Gastrocnemius medialis (tissue), 4 donors: ENCODE data around the gene TUFT1. TPM values are rescaled to one million over a fixed set of nuclear protein-coding genes. Genes with fewer than 3 reads are reported as not detected.

Experiments
- ATAC-seq, 2 donors: fragments of 150-250 bp; one replicate each; pipeline ENCODE4 v1.9.1; 2016
- DNase-seq, 2 donors: peaks; one replicate each; pipeline ENCODE4 v3.0.0-alpha.2; 2019
- H3K27ac ChIP-seq, 4 donors: fragments of 200-600 bp; sonication (generic); 1 replicate in 1 of 4; 2 replicates in 3 of 4; pipeline ENCODE4 v1.5.1; 2016 to 2018; ENCODE audit warnings: mild to moderate bottlenecking in 2 of 4, moderate library complexity in 1 of 4
- H3K27me3 ChIP-seq, 3 donors: fragments of 200-600 bp; sonication (generic) in 2 of 3; 1 replicate in 1 of 3; 2 replicates in 2 of 3; pipeline versions ENCODE4 v1.5.1 to v1.6.0; 2016 to 2019; ENCODE audit warnings: mild to moderate bottlenecking in 1 of 3, moderate library complexity in 1 of 3
- H3K36me3 ChIP-seq, 2 donors: fragments of 200-600 bp; sonication (generic) in 1 of 2; one replicate each; pipeline ENCODE4 v1.5.1; 2017 to 2018
- H3K4me1 ChIP-seq, 2 donors: fragments of 200-600 bp; sonication (generic) in 1 of 2; one replicate each; pipeline ENCODE4 v1.5.1; 2016 to 2017; ENCODE audit warnings: mild to moderate bottlenecking in 2 of 2
- H3K4me3 ChIP-seq, 4 donors: fragments of 200-600 bp; sonication (generic) in 3 of 4; 1 replicate in 1 of 4; 2 replicates in 3 of 4; pipeline ENCODE4 v1.5.1; 2016 to 2019; ENCODE audit warnings: mild to moderate bottlenecking in 2 of 4
- H3K9me3 ChIP-seq, 3 donors: fragments of 200-600 bp; sonication (generic) in 2 of 3; 1 replicate in 1 of 3; 2 replicates in 2 of 3; pipeline ENCODE4 v1.5.1; 2016 to 2019
- CTCF ChIP-seq, 5 experiments: fragments of 450-650 bp in 3 of 5; fragments of 200-600 bp in 2 of 5; sonication (generic) in 2 of 5; IDR thresholded peaks in 4 of 5; conservative IDR thresholded peaks in 1 of 5; 1 replicate in 4 of 5; 2 replicates in 1 of 5; pipeline ENCODE4 v1.5.1; 2016 to 2019; ENCODE audit warnings: antibody characterized with exemption in 5 of 5, mild to moderate bottlenecking in 3 of 5, moderate library complexity in 3 of 5
- POLR2A ChIP-seq, 2 donors: fragments of 450-650 bp; IDR thresholded peaks; one replicate each; pipeline ENCODE4 v1.6.1; 2017; ENCODE audit warnings: antibody characterized with exemption in 2 of 2, mild to moderate bottlenecking in 2 of 2, moderate library complexity in 2 of 2
- in situ Hi-C, 4 donors: fragments of 200-750 bp; cut with MboI; loops; one replicate each; pipeline versions ENCODE4 v1.15.0 to v1.8.0; 2017; ENCODE audit warnings: low sequenced_read_pairs in 4 of 4
- intact Hi-C: fragments of 100-400 bp; cut with DNase I; formaldehyde crosslinking; loops from one replicate; pipeline ENCODE4 v1.15.1; 2023; ENCODE audit warnings: low total_unique reads
- total RNA-seq, 4 donors: library from RNA; depleted of rRNA; stranded (reverse); fragments of >200 nt; gene quantifications; one replicate each; pipeline versions ENCODE4 v1.1.0 to v1.2.3, GENCODE V29; 2016

Gene TUFT1
- total RNA-seq, 4 donors from 2014 or later, result 1.2 to 4.0 (median 2.7) TPM

GRCh38 chr1:151540982-151541377, 871 bp downstream of the TUFT1 start:
- DNase-seq (no peak), ATAC-seq (no peak)
- in situ Hi-C loops (loop anchor here in 1 of 4 donors (25.0 kb wide), 1 partner anchor 104 kb away; no protein-coding TSS in a partner anchor), intact Hi-C loops (loop anchor here (1.0 to 5.0 kb wide), 3 partner anchors 70 to 291 kb away; partner anchors contain the start of gene RORC)
- no peaks in the 10 kb centered on the region for H3K36me3 ChIP-seq
- peaks cover 4 to 19% of the 10 kb centered on the region in 2 donors for H3K4me1 ChIP-seq
- no peaks in the 10 kb centered on the region for H3K27me3 ChIP-seq
- no peaks in the 10 kb centered on the region for H3K9me3 ChIP-seq
- peak overlapping the region; percentile 65 to 84 (median 72) for H3K4me3 ChIP-seq
- TF ChIP-seq POLR2A (IDR thresholded peaks at IDR 0.05), result no peak
- TF ChIP-seq CTCF (IDR thresholded peaks at IDR 0.05 in 4 of 5, conservative IDR thresholded peaks at IDR 0.05 in 1 of 5), result no peak
- H3K27ac ChIP-seq, result peak overlapping the region; percentile 61 to 76 (median 72)

- in situ Hi-C loops (loop anchor here in 1 of 4 donors (25.0 kb wide), 1 partner anchor 104 kb away; no protein-coding TSS in a partner anchor), intact Hi-C loops (loop anchor here (5.0 kb wide), 1 partner anchor 291 kb away; the partner anchor contains the start of gene RORC)
- Histone ChIP-seq H3K9me3 (no peaks in the 10 kb centered on the region), H3K27me3 (no peaks in the 10 kb centered on the region), H3K36me3 (no peaks in the 10 kb centered on the region), H3K4me1 (peaks cover 4 to 19% of the 10 kb centered on the region in 2 donors), H3K27ac (no peak overlapping the region), H3K4me3 (no peak overlapping the region)
- DNase-seq (no peak), ATAC-seq (no peak)
- no peak for TF ChIP-seq CTCF (IDR thresholded peaks at IDR 0.05 in 4 of 5, conservative IDR thresholded peaks at IDR 0.05 in 1 of 5)
- TF ChIP-seq POLR2A (IDR thresholded peaks at IDR 0.05), result no peak
Measured at GRCh38 chr1:151541752-151542151, 1.6 kb downstream of the TUFT1 start.

GRCh38 chr1:151542710-151543129, 2.6 kb downstream of the TUFT1 start:
- Histone ChIP-seq H3K4me1 (peaks cover 4 to 26% of the 10 kb centered on the region in 2 donors), H3K4me3 (no peak overlapping the region)

GRCh38 chr1:151545542-151545941, 5.4 kb downstream of the TUFT1 start:
- Histone ChIP-seq H3K36me3 (no peaks in the 10 kb centered on the region), H3K27ac (no peak overlapping the region), H3K4me1 (peaks cover 0 to 19% of the 10 kb centered on the region in 2 donors), H3K4me3 (no peak overlapping the region), H3K9me3 (no peaks in the 10 kb centered on the region), H3K27me3 (no peaks in the 10 kb centered on the region)
- DNase-seq (no peak), ATAC-seq (no peak)
- TF ChIP-seq CTCF (IDR thresholded peaks at IDR 0.05 in 4 of 5, conservative IDR thresholded peaks at IDR 0.05 in 1 of 5), result no peak
- TF ChIP-seq POLR2A (IDR thresholded peaks at IDR 0.05), result no peak
- intact Hi-C loops (no loop called here), in situ Hi-C loops (loop anchor here in 1 of 4 donors (25.0 kb wide), 1 partner anchor 108 kb away; no protein-coding TSS in a partner anchor)

More at GRCh38 chr1:151542710-151543129, 2.6 kb downstream of the TUFT1 start:
- peak in 1 of 2 donors; percentile 25 for DNase-seq
- intact Hi-C loops (loop anchor here (5.0 kb wide), 1 partner anchor 290 kb away; the partner anchor contains the start of gene RORC), in situ Hi-C loops (loop anchor here in 1 of 4 donors (25.0 kb wide), 1 partner anchor 105 kb away; no protein-coding TSS in a partner anchor)
- H3K9me3 ChIP-seq, result no peaks in the 10 kb centered on the region
- H3K36me3 ChIP-seq, result no peaks in the 10 kb centered on the region
- H3K27me3 ChIP-seq, result no peaks in the 10 kb centered on the region
- TF ChIP-seq CTCF (IDR thresholded peaks at IDR 0.05 in 4 of 5, conservative IDR thresholded peaks at IDR 0.05 in 1 of 5) (no peak), POLR2A (IDR thresholded peaks at IDR 0.05) (no peak)
- no peak for ATAC-seq
- H3K27ac ChIP-seq, result peak overlapping the region in 2 of 4 donors; percentile 12 to 27
